Right forelimb (tissue), 1 donor: ENCODE results near the gene LOC128125822.
"Not testable (repeated sequence)": the region's sequence is repeated elsewhere in the genome, so short reads cannot be mapped to it uniquely, and the experiment has no call there.

Experiments
- DNase-seq: peaks from one replicate; pipeline ENCODE4 v3.0.0-alpha.2; 2018

LOC128125822 gene

DNA sequence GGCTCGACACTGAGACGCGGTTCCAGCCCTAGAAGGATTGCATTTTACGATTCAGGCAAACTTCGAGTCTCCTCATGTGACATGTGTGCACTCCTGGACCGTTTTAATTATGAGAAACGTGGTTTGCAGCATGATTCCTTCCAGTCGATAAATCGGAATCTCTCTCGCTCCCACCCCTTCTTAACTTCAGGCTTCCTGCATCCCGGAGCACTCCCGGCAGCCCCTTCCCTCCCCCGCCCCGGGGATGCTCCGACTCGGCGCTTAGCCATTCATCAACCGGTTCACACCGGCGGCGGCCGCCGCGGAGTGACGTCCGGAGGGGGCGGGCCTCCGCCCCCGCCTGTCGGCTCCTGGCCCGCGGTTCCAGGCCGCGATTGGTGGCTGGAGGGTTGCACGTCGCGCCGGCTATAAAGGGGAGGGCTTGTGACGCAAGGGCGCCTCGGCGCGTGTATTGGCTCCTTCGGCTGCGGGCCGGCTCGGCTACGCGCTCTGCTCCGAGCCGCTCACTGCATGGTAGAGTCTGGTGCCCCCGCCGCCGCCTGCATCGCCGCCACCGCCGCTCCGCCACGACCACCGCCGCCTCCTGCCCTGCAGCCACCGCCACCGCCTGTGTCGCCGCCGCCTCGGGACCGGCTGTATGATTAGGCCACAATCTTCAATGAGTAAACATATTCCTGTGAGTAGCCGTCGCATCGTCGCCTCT lies at the start of gene LOC128125822, which contains the start of gene PTP4A1:
LOC128125822 (plus strand) TSS at position 437 of the 703 bp plus-strand sequence.
PTP4A1 (plus strand) TSS at position 437 of the 703 bp plus-strand sequence. CDS start 4,401 bp downstream, outside the sequence.
- DNase-seq = peak; percentile 99

DNA sequence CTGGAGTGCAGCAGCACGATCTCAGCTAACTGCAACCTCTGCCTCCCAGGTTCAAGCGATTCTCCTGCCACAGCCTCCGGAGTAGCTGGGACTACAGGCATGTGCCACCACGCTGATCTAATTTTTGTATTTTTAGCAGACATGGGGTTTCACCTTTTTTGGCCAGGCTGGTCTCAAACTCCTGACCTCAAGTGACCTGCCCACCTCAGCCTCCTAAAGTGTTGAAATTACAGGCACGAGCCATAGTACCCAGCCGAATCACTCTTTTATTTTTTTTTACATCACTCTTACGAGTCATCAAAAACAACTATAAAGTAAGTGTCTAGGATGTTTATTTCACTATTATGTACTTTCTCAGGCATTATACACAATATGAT lies 49.4 kb upstream of the LOC128125822 start:
- not testable (repeated sequence) for DNase-seq

DNA sequence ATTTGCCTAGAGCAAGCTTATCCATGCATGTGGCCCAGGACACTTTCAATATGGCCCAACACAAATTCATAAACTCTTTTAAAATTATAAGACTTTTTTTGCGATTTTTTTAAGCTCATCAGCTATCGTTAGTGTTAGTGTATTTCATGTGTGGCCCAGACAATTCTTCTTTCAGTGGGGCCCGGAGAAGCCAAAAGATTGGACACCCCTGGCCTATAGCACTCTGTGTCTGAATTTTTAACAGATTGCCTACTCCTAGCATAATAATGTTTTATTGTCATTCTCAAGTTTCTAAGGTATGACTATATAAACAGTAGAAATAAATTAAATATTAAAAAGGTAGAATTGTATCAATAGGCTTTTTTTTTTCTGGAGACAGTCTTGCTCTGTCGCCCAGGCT lies 48.6 kb upstream of the LOC128125822 start:
- DNase-seq = no peak

DNA sequence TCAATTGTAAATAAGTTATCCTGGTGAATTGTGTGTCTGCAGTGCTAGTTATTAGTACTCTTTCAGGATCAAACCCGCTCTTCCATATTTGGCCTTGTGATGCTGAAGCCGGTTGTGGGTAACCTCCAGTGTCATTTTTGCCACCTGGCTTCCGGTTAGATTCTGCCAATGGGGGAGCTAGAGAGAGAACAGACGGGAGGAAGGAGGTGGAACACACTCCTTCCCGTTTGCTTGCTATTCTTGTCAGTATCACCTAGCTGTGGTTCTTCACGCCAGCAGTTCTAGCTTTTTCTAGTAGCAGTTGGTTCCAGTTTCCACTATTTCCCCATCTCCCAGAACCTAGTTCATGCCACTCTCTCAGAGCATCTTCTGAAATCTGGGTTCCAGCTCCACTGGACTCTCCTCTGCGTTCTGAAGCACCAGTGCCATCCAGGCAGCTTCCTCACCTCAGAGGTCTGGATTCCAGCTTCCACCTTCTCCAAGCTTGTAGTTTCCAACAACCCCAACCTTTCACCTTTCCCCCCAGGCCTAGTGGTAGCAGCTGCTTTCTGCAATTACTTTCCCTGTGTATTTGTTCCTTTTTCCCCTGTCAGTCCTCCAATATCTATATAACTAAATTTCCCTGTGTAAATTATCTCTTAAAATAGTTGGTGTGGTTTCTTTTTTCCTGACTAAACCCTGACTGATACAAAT lies 46.9 kb upstream of the LOC128125822 start:
- no peak for DNase-seq

DNA sequence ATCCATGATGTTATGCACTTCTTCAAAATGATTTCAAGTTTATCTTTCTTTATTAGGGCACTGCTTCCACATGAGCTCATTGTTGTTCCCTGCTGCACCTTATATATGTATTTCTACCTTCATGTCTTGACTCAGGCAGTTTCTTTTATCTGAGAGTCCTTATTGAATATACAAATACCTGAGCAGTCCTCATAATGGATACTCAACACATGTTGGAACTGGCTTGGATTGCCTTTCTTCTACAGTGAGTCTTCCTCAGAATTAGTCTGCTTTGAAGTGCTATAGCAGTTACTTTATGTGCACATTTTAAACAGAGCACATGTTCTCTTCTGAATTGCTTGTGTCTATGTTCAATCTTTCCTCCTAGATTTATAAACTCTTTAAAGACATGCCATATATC lies 45.3 kb upstream of the LOC128125822 start:
- DNase-seq = no peak

DNA sequence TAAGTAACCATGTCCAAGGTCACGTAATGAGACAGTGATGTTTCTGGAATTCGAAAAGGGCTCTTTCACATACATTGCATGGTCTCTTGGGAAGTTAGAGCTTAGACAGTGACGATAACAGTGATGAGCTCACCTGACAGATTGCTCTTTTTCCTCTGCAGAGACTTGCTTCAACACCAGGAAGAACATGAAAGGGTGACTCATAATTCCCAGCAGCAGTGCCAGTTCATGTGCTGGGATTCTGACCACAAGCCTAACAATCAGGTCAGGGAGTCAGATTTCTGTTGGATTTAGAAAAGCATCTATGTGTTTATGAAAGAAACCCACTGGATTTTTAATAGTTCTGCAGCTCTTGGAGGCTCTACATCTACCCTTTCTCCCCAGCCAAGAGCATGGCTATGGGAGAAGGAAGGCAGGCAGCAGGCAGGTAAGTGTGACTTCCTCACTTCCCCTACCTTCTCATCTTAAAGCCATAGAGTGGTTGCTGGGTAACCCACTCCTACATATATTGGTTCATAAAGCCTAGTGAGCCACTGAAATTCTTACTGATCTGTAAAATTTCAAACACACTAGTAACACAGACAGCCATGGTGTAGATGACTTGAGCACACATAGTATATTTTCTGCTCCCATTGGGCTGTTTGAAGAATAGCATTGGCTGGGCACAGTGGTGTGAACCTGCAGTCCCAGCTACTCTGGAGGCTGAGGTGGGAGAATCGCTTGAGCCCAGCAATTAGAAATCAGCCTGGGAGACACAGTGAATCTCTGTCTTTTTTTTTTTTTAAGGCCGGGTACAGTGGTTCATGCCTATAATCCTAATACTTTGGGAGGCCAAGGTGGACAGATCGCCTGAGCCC lies 44.4 kb upstream of the LOC128125822 start:
- no peak for DNase-seq

DNA sequence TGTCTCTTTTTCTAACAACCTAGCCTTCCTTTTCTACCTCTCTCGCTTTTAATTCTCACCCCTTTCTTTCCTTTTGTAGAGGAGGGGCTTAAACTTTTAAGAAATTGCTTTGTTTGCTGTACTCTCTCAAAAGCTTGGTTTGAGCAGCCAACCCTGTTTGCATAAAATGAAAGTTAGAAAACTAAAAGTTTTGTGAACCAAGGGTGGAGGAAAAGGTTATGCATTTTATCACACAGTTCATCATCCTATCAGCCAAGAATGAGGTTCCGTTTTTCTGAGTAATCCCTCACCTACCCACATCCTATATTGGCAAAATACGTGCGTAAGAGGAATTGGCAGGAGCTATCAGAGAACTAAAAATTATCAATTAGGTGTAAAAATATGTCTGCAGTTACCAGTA lies 42.8 kb upstream of the LOC128125822 start:
- no peak for DNase-seq

DNA sequence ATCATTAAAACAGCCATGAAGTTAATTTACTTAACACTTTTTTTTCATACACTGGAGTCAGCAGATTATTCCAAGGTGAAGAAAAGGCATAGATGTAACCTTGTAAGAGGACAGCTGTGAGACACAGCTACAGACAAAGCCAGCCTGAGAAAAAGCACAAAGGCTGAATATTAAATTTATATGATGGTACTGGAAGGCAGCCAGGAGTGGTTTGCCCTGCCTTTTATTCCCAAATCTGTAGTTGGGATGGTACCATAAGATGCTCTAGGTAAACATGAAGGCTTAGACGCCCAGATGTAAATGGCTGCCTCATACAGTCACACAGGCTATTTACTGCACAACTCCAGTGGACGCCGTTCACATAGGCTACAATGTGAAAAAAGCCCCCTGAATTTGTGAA lies 42.1 kb upstream of the LOC128125822 start:
- no peak for DNase-seq

DNA sequence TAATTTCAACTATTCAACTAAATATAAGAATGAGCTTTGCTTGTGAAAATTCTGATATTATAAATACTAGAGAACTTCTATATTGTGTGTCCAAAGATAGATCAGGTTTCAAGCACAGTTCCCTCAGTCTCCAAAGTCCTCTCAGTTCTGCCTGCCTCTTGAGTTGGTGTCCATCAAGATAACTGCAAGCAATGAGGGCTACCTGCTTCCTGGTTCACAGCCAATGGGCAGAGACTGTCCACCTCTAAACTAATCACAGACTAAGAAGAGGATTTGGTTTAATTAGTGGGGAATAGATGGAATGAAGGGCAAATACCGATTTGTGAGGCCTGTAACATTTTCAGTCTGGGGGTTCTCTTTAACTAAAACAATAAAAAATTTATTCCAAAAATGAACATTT lies 41.3 kb upstream of the LOC128125822 start:
- no peak for DNase-seq

DNA sequence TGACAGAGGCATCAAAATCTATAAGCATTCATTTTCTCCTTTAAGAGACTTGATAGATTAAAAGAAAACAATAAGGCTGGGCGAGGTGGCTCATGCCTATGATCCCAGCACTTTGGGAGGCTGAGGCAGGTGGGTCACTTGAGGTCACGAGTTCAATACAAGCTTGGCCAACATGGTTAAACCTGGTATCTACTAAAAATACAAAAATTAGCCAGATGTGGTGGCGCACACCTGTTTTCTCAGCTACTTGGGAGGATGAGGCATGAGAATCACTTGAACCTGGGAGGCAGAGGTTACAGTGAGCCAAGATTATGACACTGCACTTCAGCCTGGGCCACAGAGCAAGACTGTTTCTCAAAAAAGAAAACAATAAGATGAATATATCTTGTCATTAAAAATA lies 39.3 kb upstream of the LOC128125822 start:
- no peak for DNase-seq

DNA sequence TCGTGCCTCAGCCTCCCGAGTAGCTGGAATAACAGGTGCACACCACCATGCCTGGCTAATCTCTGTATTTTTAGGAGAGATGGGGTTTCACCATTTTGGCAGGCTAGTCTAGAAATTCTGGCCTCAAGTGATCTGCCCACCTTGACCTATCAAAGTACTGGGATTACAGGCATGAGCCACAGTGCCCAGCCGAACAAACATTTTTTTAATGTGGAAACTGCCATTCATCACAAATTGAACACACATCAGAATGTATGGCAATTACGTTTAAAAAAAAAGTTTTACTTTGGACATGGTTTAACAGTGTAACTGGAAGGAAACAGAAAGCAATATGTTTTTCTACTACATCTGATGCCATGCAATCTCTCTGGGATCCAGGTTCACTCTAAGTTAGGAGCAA lies 38.3 kb upstream of the LOC128125822 start:
- DNase-seq = no peak

DNA sequence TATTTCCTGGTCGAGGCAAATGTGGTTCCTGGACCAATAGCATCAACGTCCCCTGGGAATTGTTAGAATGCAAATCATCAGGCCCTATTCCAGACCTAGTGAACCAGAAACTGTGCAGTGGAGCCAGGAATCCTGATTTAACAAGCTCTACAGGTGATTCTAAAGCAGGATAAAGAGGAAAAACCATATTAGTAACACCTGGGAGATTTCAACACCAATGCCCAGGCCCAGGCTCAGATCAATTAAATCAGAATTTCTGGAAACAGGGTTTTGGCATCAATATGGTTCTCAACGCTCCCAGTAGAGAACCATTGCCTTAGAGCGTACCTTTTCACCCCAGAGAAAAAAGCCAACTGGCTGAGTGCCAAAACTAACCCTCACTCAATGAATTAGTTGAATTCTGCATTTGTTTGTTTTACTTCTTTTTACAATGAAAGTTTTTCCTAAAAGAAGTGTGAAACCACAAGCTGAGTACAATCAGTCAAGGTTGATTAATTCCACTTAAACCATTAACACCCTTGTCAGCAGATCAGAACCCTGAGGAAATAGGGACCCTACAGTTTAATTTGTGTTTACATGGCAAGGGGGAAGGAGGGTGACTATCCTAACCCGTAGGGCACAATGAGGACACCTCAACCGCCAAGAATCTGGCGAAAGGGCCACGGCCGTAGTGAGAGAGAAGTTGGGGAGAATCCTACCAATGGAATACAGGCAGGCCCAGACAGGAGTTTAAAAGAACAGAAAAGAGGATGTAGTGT lies 34.9 kb upstream of the LOC128125822 start:
- DNase-seq = no peak

DNA sequence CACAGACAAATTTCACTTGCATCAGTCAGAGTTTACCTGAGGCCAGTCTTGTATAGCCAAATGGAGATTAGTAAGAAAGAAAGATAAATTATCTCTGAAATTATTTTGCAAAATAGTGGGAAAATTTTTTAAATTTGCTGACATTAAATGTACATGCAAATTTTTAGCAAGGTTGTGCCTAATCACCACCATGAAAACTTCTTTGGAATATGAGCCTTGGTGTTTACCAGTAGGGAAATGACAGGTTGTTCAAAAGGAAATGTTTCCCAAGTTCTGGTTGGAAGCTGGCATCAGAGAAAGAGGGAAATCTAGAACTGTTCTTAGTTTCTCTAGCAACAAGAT lies 34.4 kb upstream of the LOC128125822 start:
- no peak for DNase-seq

DNA sequence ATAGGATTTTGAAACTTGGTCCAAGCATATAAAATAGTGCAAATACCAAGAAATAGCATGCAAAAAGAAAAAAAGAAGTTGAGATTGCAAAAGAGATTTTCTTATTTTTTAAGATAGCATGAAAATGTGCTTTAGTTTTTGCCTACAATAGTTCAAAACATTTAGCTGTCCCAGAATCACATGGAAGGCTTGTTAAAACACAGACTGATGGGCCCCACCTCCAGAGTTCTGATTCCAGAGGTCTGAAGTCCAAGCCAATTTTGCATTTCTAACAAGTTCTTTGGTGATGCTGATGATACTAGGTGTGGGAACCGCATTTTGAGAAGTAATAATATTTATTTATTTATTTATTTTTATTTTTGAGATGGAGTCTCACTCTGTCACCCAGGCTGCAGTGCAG lies 33.7 kb upstream of the LOC128125822 start:
- no peak for DNase-seq

DNA sequence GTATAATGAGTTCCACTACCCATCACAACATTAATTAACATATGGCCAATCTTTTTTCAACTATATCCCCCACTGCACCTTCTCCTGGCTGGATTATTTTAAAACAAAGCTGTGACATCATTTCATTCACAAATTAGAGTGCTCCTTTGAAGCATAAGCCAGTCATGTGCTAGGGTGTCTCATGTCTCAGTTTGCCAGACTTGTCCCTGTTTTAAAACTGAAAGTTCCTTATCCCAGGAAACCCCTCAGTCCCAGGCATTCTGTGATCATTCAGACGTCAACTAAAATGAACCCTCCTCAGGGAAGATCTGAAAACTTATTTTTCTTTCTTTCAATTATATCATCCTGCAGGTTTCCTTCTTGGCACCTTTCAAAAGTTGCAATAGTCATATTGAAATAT lies 29.3 kb upstream of the LOC128125822 start:
- DNase-seq = no peak

DNA sequence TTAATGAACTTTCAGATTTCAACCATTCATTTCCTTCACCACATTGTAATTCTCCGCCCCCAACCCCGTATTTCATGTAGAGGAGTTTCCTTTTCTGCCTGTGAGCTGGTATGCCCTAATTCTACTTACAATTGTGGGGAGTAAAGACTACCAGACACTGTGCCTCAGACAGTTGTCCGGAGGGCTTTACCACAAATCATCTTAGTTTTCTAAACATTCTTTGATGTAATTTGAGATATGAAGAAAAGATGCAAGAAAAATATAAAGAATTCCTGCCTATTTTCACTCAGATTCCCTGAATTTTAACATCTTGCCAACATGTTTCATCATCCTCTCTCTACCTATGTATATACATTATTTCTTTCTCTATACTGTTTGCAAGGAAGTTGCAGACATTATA lies 28.3 kb upstream of the LOC128125822 start:
- DNase-seq = no peak

DNA sequence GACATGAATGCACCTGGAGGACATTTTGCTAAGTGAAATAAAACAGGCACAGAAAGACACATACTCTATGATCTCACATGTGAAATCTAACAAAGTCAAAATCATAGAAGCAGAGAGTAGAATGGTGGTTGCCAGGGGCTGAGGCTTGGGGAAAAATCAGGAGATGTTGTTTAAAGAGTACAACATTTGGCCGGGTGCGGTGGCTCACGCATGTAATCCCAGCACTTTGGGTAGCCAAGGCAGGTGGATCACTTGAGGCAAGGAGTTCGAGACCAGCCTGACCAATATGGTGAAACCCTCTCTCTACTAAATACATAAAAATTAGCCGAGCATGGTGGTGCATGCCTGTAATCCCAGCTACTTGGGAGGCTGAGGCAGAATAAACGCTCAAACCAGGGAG lies 26.0 kb upstream of the LOC128125822 start:
- no peak for DNase-seq

DNA sequence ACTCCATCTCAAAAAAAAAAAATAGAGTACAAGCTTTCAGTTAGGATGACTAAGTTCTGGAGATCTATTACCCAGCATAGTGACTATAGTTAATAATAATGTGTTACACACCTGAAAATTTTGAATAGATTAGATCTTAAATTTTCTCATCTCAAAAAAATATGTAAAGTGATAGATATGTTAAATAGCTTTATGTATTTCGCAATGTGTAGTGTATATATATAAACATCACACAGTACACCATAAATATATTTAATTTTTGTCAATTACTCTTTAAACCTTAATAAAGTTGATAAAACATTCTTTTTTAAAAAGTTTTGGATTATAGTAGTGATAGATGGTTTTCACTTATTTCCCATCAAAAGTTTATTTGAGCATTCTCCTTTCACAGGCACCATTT lies 25.6 kb upstream of the LOC128125822 start:
- DNase-seq = no peak

DNA sequence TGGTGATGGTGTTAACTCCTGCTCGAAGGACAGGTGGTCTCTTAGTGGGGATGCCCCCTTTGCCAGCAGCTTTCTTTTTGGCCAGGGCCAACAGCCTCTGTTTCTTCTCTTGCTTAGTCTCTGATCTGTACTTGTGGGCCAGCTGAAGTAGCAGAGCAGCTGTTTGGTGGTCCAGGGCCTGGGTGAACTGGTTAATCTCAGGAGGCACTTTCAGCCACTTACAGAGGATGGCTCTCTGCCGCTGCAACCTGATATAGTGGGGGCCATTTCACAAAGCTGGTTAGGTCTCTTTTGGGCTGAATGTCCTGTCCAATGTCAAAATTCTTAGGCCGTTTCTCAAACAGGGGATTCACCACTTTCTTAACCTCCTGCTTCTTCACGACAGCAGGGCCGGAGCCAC lies 23.2 kb upstream of the LOC128125822 start:
- no peak for DNase-seq

DNA sequence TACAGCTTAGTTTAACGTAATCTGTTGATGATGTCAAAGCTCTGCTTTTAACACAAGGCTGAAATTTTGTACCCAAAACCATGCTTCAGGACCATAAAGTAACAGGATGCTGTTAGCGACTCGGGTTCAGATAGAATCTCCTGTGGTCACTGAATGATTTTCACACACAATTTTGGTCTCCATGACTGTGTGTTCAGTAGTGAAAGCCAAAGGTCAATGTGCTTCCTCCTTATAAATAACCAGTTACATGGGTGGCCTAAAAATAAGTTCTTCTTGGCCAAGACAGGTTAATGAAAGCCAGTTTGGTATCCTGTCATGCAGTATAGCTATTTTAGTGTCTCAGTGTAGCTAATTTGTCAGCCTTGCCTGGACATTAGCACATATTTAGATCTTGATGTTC lies 19.1 kb upstream of the LOC128125822 start:
- no peak for DNase-seq

DNA sequence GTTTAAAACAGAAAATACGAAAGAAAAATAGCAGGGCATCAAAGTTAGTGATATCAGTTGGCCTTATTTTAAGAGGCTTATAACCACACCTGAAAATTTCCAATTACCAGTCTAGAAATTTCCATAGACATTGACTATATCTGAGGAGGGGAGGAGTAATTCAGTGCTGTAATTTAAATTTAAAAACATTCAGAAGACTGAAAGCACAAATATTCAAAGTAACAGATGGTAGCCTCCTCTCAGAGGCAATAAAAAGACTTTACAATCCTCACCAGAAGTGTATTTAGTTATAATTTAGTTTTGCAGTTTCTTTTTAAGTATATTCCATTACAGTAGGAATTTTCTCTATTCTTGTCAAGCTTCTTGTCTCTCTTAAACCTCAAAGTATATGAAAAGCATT lies 18.4 kb upstream of the LOC128125822 start:
- DNase-seq = no peak

DNA sequence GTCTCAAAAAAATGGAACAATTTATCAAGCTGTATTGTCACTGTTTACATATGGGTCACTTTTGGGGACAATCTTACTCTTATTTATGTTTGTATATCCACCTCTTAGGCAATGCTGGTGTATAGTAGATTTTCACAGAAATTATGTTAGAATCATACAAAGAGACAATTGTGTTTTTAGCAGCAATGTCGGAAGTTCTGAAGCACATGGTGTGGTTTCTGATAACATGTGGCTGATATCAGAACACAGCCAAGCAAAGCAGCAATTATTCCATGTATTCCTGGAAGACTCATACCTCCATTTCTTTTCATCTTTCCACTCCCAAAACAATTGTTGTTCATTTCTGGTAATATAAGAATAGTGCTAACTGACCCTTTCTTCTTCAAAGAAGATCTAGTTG lies 17.5 kb upstream of the LOC128125822 start:
- no peak for DNase-seq

DNA sequence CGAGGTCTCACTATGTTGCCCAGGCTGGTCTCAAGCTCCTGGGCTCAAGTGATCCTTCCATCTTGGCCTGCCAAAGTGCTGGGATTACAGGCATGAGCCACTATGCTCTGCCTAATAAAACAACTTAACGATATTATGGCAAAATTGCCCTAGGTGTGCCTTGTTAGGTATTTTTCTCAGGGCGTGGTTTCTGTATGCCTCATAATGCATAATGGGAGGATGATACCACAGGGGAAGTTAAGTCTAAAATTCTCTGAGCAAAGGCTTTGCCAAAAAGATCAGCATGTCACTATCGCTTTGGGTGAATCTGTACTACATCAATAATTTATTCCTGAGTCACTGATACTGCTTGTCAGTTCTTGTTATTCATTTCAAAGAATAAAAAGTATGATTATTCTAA lies 15.9 kb upstream of the LOC128125822 start:
- no peak for DNase-seq
